K562 (cell line): Measurements from ENCODE around the gene HIVEP1. TPM values are rescaled to one million over a fixed set of nuclear protein-coding genes. Genes with fewer than 3 reads are reported as not detected.

Experiments
- BRD9 ChIP-seq: fragments of 450-650 bp; IDR thresholded peaks from 2 replicates; pipeline ENCODE4 v1.6.1; 2018; ENCODE audit warnings: low read depth; ENCODE audit not compliant: partially characterized antibody
- CTBP1 ChIP-seq: fragments of 450-650 bp; IDR thresholded peaks from 2 replicates; pipeline ENCODE4 v1.6.1; 2016; ENCODE audit warnings: borderline replicate concordance
- FOSL1 ChIP-seq: fragments of 200-800 bp; sonication (Bioruptor generic); conservative IDR thresholded peaks from 2 replicates; pipeline ENCODE4 v1.6.1; 2016; ENCODE audit warnings: missing genetic modification characterization, missing compliant biosample characterization
- ID3 ChIP-seq, 2 experiments: fragments of 250-450 bp in 1 of 2; fragments of 450-650 bp in 1 of 2; sonication (Bioruptor Pico) in 1 of 2; IDR thresholded peaks; 2 replicates each; pipeline versions ENCODE4 v1.6.1 to v1.8.0; 2016 to 2021; ENCODE audit warnings: mild to moderate bottlenecking in 2 of 2, moderate library complexity in 2 of 2, missing compliant biosample characterization in 1 of 2, missing genetic modification characterization in 1 of 2
- NELFE ChIP-seq: IDR thresholded peaks from 2 replicates; pipeline ENCODE4 v1.6.1; 2011; ENCODE audit warnings: mild to moderate bottlenecking; ENCODE audit not compliant: insufficient read depth, insufficient read length
- NFE2L1 ChIP-seq: fragments of 450-650 bp; IDR thresholded peaks from 2 replicates; pipeline ENCODE4 v1.6.1; 2016; ENCODE audit warnings: missing genetic modification characterization, low read depth, mild to moderate bottlenecking, missing compliant biosample characterization, moderate library complexity, borderline replicate concordance
- PRDM10 ChIP-seq: fragments of 450-650 bp; IDR thresholded peaks from 2 replicates; pipeline ENCODE4 v1.6.1; 2018; ENCODE audit not compliant: partially characterized antibody
- RAD51 ChIP-seq: fragments of 450-650 bp; IDR thresholded peaks from 2 replicates; pipeline ENCODE4 v1.7.1; 2016; ENCODE audit warnings: low read depth, mild to moderate bottlenecking, borderline replicate concordance
- SAP30 ChIP-seq: fragments of 200-600 bp; sonication (generic); IDR thresholded peaks from 2 replicates; pipeline ENCODE4 v1.6.1; 2012; ENCODE audit warnings: borderline replicate concordance, low read depth, mild to moderate bottlenecking, moderate library complexity, low read length, control low read depth, inconsistent platforms; ENCODE audit not compliant: insufficient read depth, poor library complexity, severe bottlenecking
- TRIM25 ChIP-seq: fragments of 450-650 bp; IDR thresholded peaks from 2 replicates; pipeline ENCODE4 v1.7.0; 2016; ENCODE audit warnings: borderline replicate concordance
- ZNF318 ChIP-seq, 2 experiments: fragments of 450-650 bp; IDR thresholded peaks; 2 replicates each; pipeline ENCODE4 v1.6.1; 2016; ENCODE audit warnings: mild to moderate bottlenecking in 2 of 2, borderline replicate concordance in 1 of 2, low read depth in 1 of 2, moderate library complexity in 1 of 2
- polyA plus RNA-seq, 8 experiments: library from polyadenylated mRNA; depleted of rRNA in 4 of 8; stranded (reverse) in 5 of 8; unstranded in 3 of 8; fragments of >200 nt; fragmentation: Nextera tagmentation in 2 of 8; fragmentation: Illumina TruSeq in 1 of 8; extraction: Ambion mirVana in 2 of 8; extraction: Trizol in 1 of 8; gene quantifications; 2 replicates each; pipeline versions ENCODE4 v1.2.1 to v1.2.3, GENCODE V29; 2011 to 2014; ENCODE audit warnings: inconsistent platforms in 1 of 8, missing spikeins in 1 of 8
- total RNA-seq, 7 experiments: library from RNA; depleted of rRNA in 6 of 7; stranded (reverse); fragments of >200 nt in 6 of 7; fragmentation: Illumina TruSeq in 2 of 7; extraction: Trizol in 2 of 7; gene quantifications; 2 replicates each; pipeline versions ENCODE4 v1.2.1 to v1.2.3, GENCODE V29; 2011 to 2021; ENCODE audit warnings: low replicate concordance in 1 of 7

Gene HIVEP1
- total and polyA plus RNA-seq, 9 of the 15 experiments (the other 6 are each of a cell fraction or from before 2014, with no cell fraction given) = 6.0 to 33.3 (median 21.7) TPM

GRCh38 chr6:11968241-11968806 lies 43.8 kb upstream of the HIVEP1 start (continued):
- TF ChIP-seq ZNF318 (IDR thresholded peaks at IDR 0.05; ENCODE audit: borderline replicate concordance in 1 of 2, low read depth in 1 of 2) = no peak
- TF ChIP-seq PRDM10 = no peak
- TF ChIP-seq ID3 (CRISPR knock-in tag; IDR thresholded peaks at IDR 0.05) = no peak
- TF ChIP-seq ID3 (tag; IDR thresholded peaks at IDR 0.05) = peak; percentile 41; the same call in 1 of the 2 replicates
- 0 out of 2 replicates have a peak, but pooled peaks have one; percentile 11 for TF ChIP-seq CTBP1
- TF ChIP-seq NFE2L1 = no peak
- 0 out of 2 replicates have a peak, but pooled peaks have one; percentile 17 for TF ChIP-seq TRIM25
- TF ChIP-seq SAP30 = no peak
- peak; percentile 67 for TF ChIP-seq BRD9
- TF ChIP-seq NELFE = no peak
- peak; percentile 56 for TF ChIP-seq FOSL1
- no peak for TF ChIP-seq RAD51
